ENCODE data around the gene MYO1H.

GRCh38 chr12:109482491-109482890, 134.8 kb downstream of the MYO1H start:
- TF ChIP-seq POLR2AphosphoS5 (IDR thresholded peaks at IDR 0.05) = no peak
- TF ChIP-seq POLR2A (IDR thresholded peaks at IDR 0.05) = no peak
- TF ChIP-seq, protein P1, sequence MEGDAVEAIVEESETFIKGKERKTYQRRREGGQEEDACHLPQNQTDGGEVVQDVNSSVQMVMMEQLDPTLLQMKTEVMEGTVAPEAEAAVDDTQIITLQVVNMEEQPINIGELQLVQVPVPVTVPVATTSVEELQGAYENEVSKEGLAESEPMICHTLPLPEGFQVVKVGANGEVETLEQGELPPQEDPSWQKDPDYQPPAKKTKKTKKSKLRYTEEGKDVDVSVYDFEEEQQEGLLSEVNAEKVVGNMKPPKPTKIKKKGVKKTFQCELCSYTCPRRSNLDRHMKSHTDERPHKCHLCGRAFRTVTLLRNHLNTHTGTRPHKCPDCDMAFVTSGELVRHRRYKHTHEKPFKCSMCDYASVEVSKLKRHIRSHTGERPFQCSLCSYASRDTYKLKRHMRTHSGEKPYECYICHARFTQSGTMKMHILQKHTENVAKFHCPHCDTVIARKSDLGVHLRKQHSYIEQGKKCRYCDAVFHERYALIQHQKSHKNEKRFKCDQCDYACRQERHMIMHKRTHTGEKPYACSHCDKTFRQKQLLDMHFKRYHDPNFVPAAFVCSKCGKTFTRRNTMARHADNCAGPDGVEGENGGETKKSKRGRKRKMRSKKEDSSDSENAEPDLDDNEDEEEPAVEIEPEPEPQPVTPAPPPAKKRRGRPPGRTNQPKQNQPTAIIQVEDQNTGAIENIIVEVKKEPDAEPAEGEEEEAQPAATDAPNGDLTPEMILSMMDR (IDR thresholded peaks at IDR 0.05 in 8 of 11, conservative IDR thresholded peaks at IDR 0.05 in 3 of 11) = no peak

Data from spleen (tissue), 7 donors.